ENCODE results near the gene SPSB3.

GRCh38 chr16:1785846-1786170 is 3.4 kb upstream of the SPSB3 start:
- TF ChIP-seq POLR2A (IDR thresholded peaks at IDR 0.05), result no peak
- no peak for TF ChIP-seq POLR2AphosphoS5 (IDR thresholded peaks at IDR 0.05)
- TF ChIP-seq CTCF (IDR thresholded peaks at IDR 0.05), result no peak
